CD4-positive, alpha-beta memory T cell (primary cell): Measurements from ENCODE around the gene HOTAIR. TPM values are rescaled to one million over a fixed set of nuclear protein-coding genes. Genes with fewer than 3 reads are reported as not detected.

Source experiments
- CTCF ChIA-PET: fragments of 350-600 bp; sonication (Branson Sonifier 250); formaldehyde crosslinking; loops from one replicate; lab custom pipeline; 2021; ENCODE audit warnings: inconsistent platforms; ENCODE audit not compliant: partially characterized antibody; lab: Charles Lee
- POLR2A ChIA-PET: fragments of 350-600 bp; sonication (Branson Sonifier 250); formaldehyde crosslinking; loops from one replicate; lab custom pipeline; 2021; ENCODE audit not compliant: partially characterized antibody; lab: Charles Lee
- DNase-seq, 5 donors: peaks; one replicate each; pipeline versions ENCODE4 v3.0.0 to v3.0.0-alpha.2; 2020 to 2022; ENCODE audit warnings: mixed read lengths in 1 of 5
- H3K27ac ChIP-seq: one replicate; pipeline ENCODE4 v1.7.0; 2013; ENCODE audit warnings: low read depth, low read length
- H3K27me3 ChIP-seq: 2 replicates; pipeline ENCODE4 v1.7.0; 2013; ENCODE audit warnings: mild to moderate bottlenecking, low read length, moderate library complexity; ENCODE audit not compliant: insufficient read depth
- H3K36me3 ChIP-seq: 2 replicates; pipeline ENCODE4 v1.7.0; 2013; ENCODE audit warnings: mild to moderate bottlenecking, low read length, moderate library complexity; ENCODE audit not compliant: insufficient read depth
- H3K4me1 ChIP-seq: 2 replicates; pipeline ENCODE4 v1.7.0; 2013; ENCODE audit warnings: mild to moderate bottlenecking, low read length, moderate library complexity; ENCODE audit not compliant: insufficient read depth
- H3K4me3 ChIP-seq, 2 donors: one replicate each; pipeline ENCODE4 v1.7.0; 2013; ENCODE audit warnings: low read length in 2 of 2, mild to moderate bottlenecking in 1 of 2
- H3K9me3 ChIP-seq, 2 donors: one replicate each; pipeline ENCODE4 v1.7.0; 2013; ENCODE audit warnings: low read length in 2 of 2, control low read depth in 1 of 2; ENCODE audit not compliant: control insufficient read depth in 1 of 2
- H3K27ac Mint-ChIP-seq, 7 donors: one replicate each; pipeline ENCODE4 v1.8.0; 2020 to 2021; ENCODE audit warnings: mixed read lengths in 7 of 7, mild to moderate bottlenecking in 6 of 7, inconsistent platforms in 3 of 7, moderate library complexity in 3 of 7
- H3K27me3 Mint-ChIP-seq, 2 donors: one replicate each; pipeline ENCODE4 v1.8.0; 2020 to 2021; ENCODE audit warnings: mixed read lengths in 2 of 2
- H3K36me3 Mint-ChIP-seq, 2 donors: one replicate each; pipeline ENCODE4 v1.8.0; 2020 to 2021; ENCODE audit warnings: mixed read lengths in 2 of 2, inconsistent platforms in 1 of 2, mild to moderate bottlenecking in 1 of 2
- H3K4me1 Mint-ChIP-seq, 4 donors: one replicate each; pipeline ENCODE4 v1.8.0; 2020 to 2021; ENCODE audit warnings: mixed read lengths in 4 of 4, mild to moderate bottlenecking in 1 of 4
- H3K4me3 Mint-ChIP-seq, 8 donors: one replicate each; pipeline ENCODE4 v1.8.0; 2020 to 2021; ENCODE audit warnings: mixed read lengths in 8 of 8, mild to moderate bottlenecking in 7 of 8, moderate library complexity in 6 of 8, inconsistent platforms in 3 of 8
- H3K9me3 Mint-ChIP-seq, 8 donors: one replicate each; pipeline ENCODE4 v1.8.0; 2020 to 2021; ENCODE audit warnings: mixed read lengths in 8 of 8, mild to moderate bottlenecking in 5 of 8, inconsistent platforms in 3 of 8, moderate library complexity in 1 of 8
- intact Hi-C: fragments of 100-400 bp; cut with micrococcal nuclease; formaldehyde crosslinking; loops from one replicate; pipeline ENCODE4 v1.15.1; 2023
- polyA plus RNA-seq, 2 donors: library from polyadenylated mRNA; unstranded; fragments of 300-500 nt; fragmentation: Illumina TruSeq; gene quantifications; one replicate each; pipeline ENCODE4 v1.2.3, GENCODE V29; 2021
- total RNA-seq, 2 experiments: library from RNA; stranded (reverse); gene quantifications; one replicate each; pipeline ENCODE4 v1.2.3, GENCODE V29; 2021

The HOTAIR gene
- total and polyA plus RNA-seq, 4 experiments from 2014 or later: not detected

- Histone ChIP-seq H3K27me3 (peaks cover 65% of the 10 kb centered on the region), H3K27ac (no peak overlapping the region), H3K4me1 (peaks cover 21% of the 10 kb centered on the region), H3K9me3 (no peaks in the 10 kb centered on the region), H3K4me3 (no peak overlapping the region), H3K36me3 (no peaks in the 10 kb centered on the region)
- Mint-ChIP-seq H3K36me3 (peaks cover 0 to 1% of the 10 kb centered on the region in 2 donors), H3K27ac (peak overlapping the region in 1 of 7 donors; percentile 55), H3K27me3 (peaks cover 50 to 67% of the 10 kb centered on the region in 2 donors), H3K9me3 (peaks cover 0 to 3% (median 0%) of the 10 kb centered on the region in 8 donors), H3K4me3 (peak overlapping the region in 5 of 8 donors; percentile 6 to 59 (median 38)), H3K4me1 (peaks cover 10 to 42% (median 25%) of the 10 kb centered on the region in 4 donors)
- intact Hi-C loops: no loop called here
- DNase-seq: no peak
- POLR2A ChIA-PET: no interaction called here
- CTCF ChIA-PET: interaction anchor here (1.1 to 3.1 kb wide), 3 partner anchors 10 to 198 kb away, joined by 3 to 14 read pairs (median 4); no protein-coding TSS in a partner anchor
Measured at GRCh38 chr12:54015018-54015931, 40.5 kb upstream of the HOTAIR start.

GRCh38 chr12:54014377-54015017 is 39.7 kb upstream of the HOTAIR start:
- H3K4me3 ChIP-seq: no peak overlapping the region
- H3K4me3 Mint-ChIP-seq: peak overlapping the region in 5 of 8 donors; percentile 6 to 59 (median 38)
- H3K4me1 Mint-ChIP-seq: peaks cover 12 to 49% (median 26%) of the 10 kb centered on the region in 4 donors
- no peaks in the 10 kb centered on the region for H3K36me3 ChIP-seq
- H3K27ac ChIP-seq: no peak overlapping the region
- POLR2A ChIA-PET: no interaction called here
- peaks cover 25% of the 10 kb centered on the region for H3K4me1 ChIP-seq
- intact Hi-C loops: no loop called here
- peaks cover 66% of the 10 kb centered on the region for H3K27me3 ChIP-seq
- CTCF ChIA-PET: interaction anchor here (0.9 to 1.1 kb wide), 4 partner anchors 18 to 198 kb away, joined by 3 to 6 read pairs (median 4); no protein-coding TSS in a partner anchor
- peaks cover 0 to 1% of the 10 kb centered on the region in 2 donors for H3K36me3 Mint-ChIP-seq
- peaks cover 52 to 66% of the 10 kb centered on the region in 2 donors for H3K27me3 Mint-ChIP-seq
- peaks cover 0 to 3% (median 0%) of the 10 kb centered on the region in 8 donors for H3K9me3 Mint-ChIP-seq
- no peaks in the 10 kb centered on the region for H3K9me3 ChIP-seq
- no peak for DNase-seq
- peak overlapping the region in 1 of 7 donors; percentile 29 for H3K27ac Mint-ChIP-seq

GRCh38 chr12:54012631-54013409 is 38.1 kb upstream of the HOTAIR start:
- peaks cover 0 to 3% (median 0%) of the 10 kb centered on the region in 8 donors for H3K9me3 Mint-ChIP-seq
- CTCF ChIA-PET: interaction anchor here (1.0 to 1.6 kb wide), 4 partner anchors 179 to 194 kb away, joined by 3 to 6 read pairs (median 5); no protein-coding TSS in a partner anchor
- Histone ChIP-seq H3K36me3 (no peaks in the 10 kb centered on the region), H3K9me3 (no peaks in the 10 kb centered on the region), H3K27me3 (peaks cover 70% of the 10 kb centered on the region), H3K27ac (no peak overlapping the region), H3K4me1 (peaks cover 25% of the 10 kb centered on the region), H3K4me3 (no peak overlapping the region)
- peaks cover 58 to 72% of the 10 kb centered on the region in 2 donors for H3K27me3 Mint-ChIP-seq
- DNase-seq: no peak
- peak overlapping the region in 1 of 8 donors; percentile 47 for H3K4me3 Mint-ChIP-seq
- H3K36me3 Mint-ChIP-seq: peaks cover 0 to 1% of the 10 kb centered on the region in 2 donors
- POLR2A ChIA-PET: no interaction called here
- peak overlapping the region in 1 of 7 donors; percentile 51 for H3K27ac Mint-ChIP-seq
- intact Hi-C loops: no loop called here
- H3K4me1 Mint-ChIP-seq: peaks cover 16 to 54% (median 32%) of the 10 kb centered on the region in 4 donors

GRCh38 chr12:54011665-54012532 is 37.1 kb upstream of the HOTAIR start:
- Histone ChIP-seq H3K4me1 (peaks cover 20% of the 10 kb centered on the region), H3K27me3 (peaks cover 76% of the 10 kb centered on the region), H3K4me3 (no peak overlapping the region), H3K27ac (no peak overlapping the region), H3K36me3 (no peaks in the 10 kb centered on the region), H3K9me3 (no peaks in the 10 kb centered on the region)
- Mint-ChIP-seq H3K9me3 (peaks cover 0 to 3% (median 0%) of the 10 kb centered on the region in 8 donors), H3K27me3 (peaks cover 59 to 74% of the 10 kb centered on the region in 2 donors), H3K36me3 (no peaks in the 10 kb centered on the region), H3K4me1 (peaks cover 9 to 52% (median 27%) of the 10 kb centered on the region in 4 donors), H3K4me3 (peak overlapping the region in 2 of 8 donors; percentile 23 to 43), H3K27ac (peak overlapping the region in 1 of 7 donors; percentile 39)
- no peak for DNase-seq
- POLR2A ChIA-PET: no interaction called here
- CTCF ChIA-PET: interaction anchor here (0.7 to 1.6 kb wide), 3 partner anchors 180 to 301 kb away, joined by 3 to 6 read pairs (median 4); no protein-coding TSS in a partner anchor
- intact Hi-C loops: no loop called here

- POLR2A ChIA-PET: interaction anchor here (0.6 kb wide), 1 partner anchor 192 kb away, joined by 3 read pairs; no protein-coding TSS in a partner anchor
- no peaks in the 10 kb centered on the region for H3K36me3 Mint-ChIP-seq
- no peak overlapping the region for H3K4me3 ChIP-seq
- H3K27me3 Mint-ChIP-seq: peaks cover 62 to 78% of the 10 kb centered on the region in 2 donors
- DNase-seq: no peak
- CTCF ChIA-PET: interaction anchor here (0.7 to 1.3 kb wide), 2 partner anchors 196 to 301 kb away, joined by 3 read pairs; no protein-coding TSS in a partner anchor
- intact Hi-C loops: no loop called here
- peaks cover 12 to 57% (median 32%) of the 10 kb centered on the region in 4 donors for H3K4me1 Mint-ChIP-seq
- H3K9me3 ChIP-seq: no peaks in the 10 kb centered on the region
- H3K27ac Mint-ChIP-seq: peak overlapping the region in 2 of 7 donors; percentile 39 to 62
- H3K4me1 ChIP-seq: peaks cover 28% of the 10 kb centered on the region
- H3K36me3 ChIP-seq: no peaks in the 10 kb centered on the region
- H3K9me3 Mint-ChIP-seq: peaks cover 0 to 3% (median 0%) of the 10 kb centered on the region in 8 donors
- H3K27me3 ChIP-seq: peaks cover 81% of the 10 kb centered on the region
- peak overlapping the region in 2 of 8 donors; percentile 23 to 68 for H3K4me3 Mint-ChIP-seq
- H3K27ac ChIP-seq: no peak overlapping the region
Measured at GRCh38 chr12:54010972-54011664, 36.4 kb upstream of the HOTAIR start.
